ENCODE data around the gene PCCB. TPM values are rescaled to one million over a fixed set of nuclear protein-coding genes. Genes with fewer than 3 reads are reported as not detected.

PCCB gene
- total and polyA plus RNA-seq, 2 of the 8 experiments (the other 6 are each of a cell fraction or from before 2014, with no cell fraction given) = 56.7 to 84.4 TPM

GRCh38 chr3:136311261-136311660 lies 61.1 kb downstream of the PCCB start (continued):
- TF ChIP-seq CBX8 (IDR thresholded peaks at IDR 0.05; ENCODE audit: borderline replicate concordance, low read depth, low read length) = no peak
- no peak for TF ChIP-seq KDM4A (IDR thresholded peaks at IDR 0.05; ENCODE audit: low read depth, low read length, severe bottlenecking)
- TF ChIP-seq CBX5 (IDR thresholded peaks at IDR 0.05; ENCODE audit: low read depth, low read length) = no peak
- TF ChIP-seq SIRT6 (IDR thresholded peaks at IDR 0.05; ENCODE audit: low read length) = no peak
- TF ChIP-seq ASH2L (IDR thresholded peaks at IDR 0.05; ENCODE audit: low read length) = no peak
- TF ChIP-seq JUN (IDR thresholded peaks at IDR 0.05; ENCODE audit: low read depth, low read length) = no peak
